H1 (cell line): ENCODE measurements around the gene ZNF358. TPM values are rescaled to one million over a fixed set of nuclear protein-coding genes. Genes with fewer than 3 reads are reported as not detected.
A peak's percentile ranks its signal among the peaks of the same experiment; 100 is the strongest.

Experiments
- ATF3 ChIP-seq: IDR thresholded peaks from 2 replicates; pipeline ENCODE4 v1.6.1; 2011; ENCODE audit warnings: low read depth, mild to moderate bottlenecking, low read length; ENCODE audit not compliant: insufficient read depth
- CHD2 ChIP-seq: IDR thresholded peaks from 2 replicates; pipeline ENCODE4 v1.6.1; 2012; ENCODE audit warnings: low read length, improper control_type of control experiment
- CREB1 ChIP-seq: IDR thresholded peaks from 2 replicates; pipeline ENCODE4 v1.6.1; 2012; ENCODE audit warnings: inconsistent platforms
- CTCF ChIP-seq, 3 experiments: IDR thresholded peaks; 1 replicate in 2 of 3; 2 replicates in 1 of 3; pipeline versions ENCODE4 v1.5.1 to v1.6.1; 2011; ENCODE audit warnings: low read length in 3 of 3, mild to moderate bottlenecking in 3 of 3, inconsistent platforms in 2 of 3, low read depth in 1 of 3, moderate library complexity in 1 of 3; ENCODE audit not compliant: insufficient read depth in 1 of 3; ENCODE audit errors: control extremely low read depth in 1 of 3
- E2F6 ChIP-seq: IDR thresholded peaks from 2 replicates; pipeline ENCODE4 v1.6.1; 2012; ENCODE audit warnings: inconsistent platforms
- EP300 ChIP-seq, 2 experiments: IDR thresholded peaks; 1 replicate in 1 of 2; 2 replicates in 1 of 2; pipeline ENCODE4 v1.6.1; 2011 to 2012; ENCODE audit warnings: low read depth in 2 of 2, low read length in 2 of 2, mild to moderate bottlenecking in 2 of 2, borderline replicate concordance in 1 of 2, inconsistent platforms in 1 of 2, moderate library complexity in 1 of 2
- EZH2 ChIP-seq: fragments of 200-600 bp; sonication (generic); IDR thresholded peaks from 2 replicates; pipeline ENCODE4 v1.7.1; 2012; ENCODE audit warnings: low read depth, mild to moderate bottlenecking, moderate library complexity, low read length, inconsistent platforms; ENCODE audit not compliant: severe bottlenecking
- KDM4A ChIP-seq: IDR thresholded peaks from one replicate; pipeline ENCODE4 v1.7.1; 2012; ENCODE audit warnings: low read depth, mild to moderate bottlenecking, moderate library complexity, low read length, inconsistent platforms; ENCODE audit not compliant: severe bottlenecking
- MAFK ChIP-seq: IDR thresholded peaks from 2 replicates; pipeline ENCODE4 v1.6.1; 2012; ENCODE audit warnings: low read depth, mild to moderate bottlenecking, improper control_type of control experiment, low read length
- NRF1 ChIP-seq: IDR thresholded peaks from 2 replicates; pipeline ENCODE4 v1.6.1; 2011; ENCODE audit warnings: mild to moderate bottlenecking, low read depth, low read length, improper control_type of control experiment
- PHF8 ChIP-seq: fragments of 200-600 bp; sonication (generic); conservative IDR thresholded peaks from 2 replicates; pipeline ENCODE4 v1.7.1; 2012; ENCODE audit warnings: low read depth, mild to moderate bottlenecking, inconsistent platforms, low read length, moderate library complexity
- POLR2A ChIP-seq, 2 experiments: IDR thresholded peaks; 1 replicate in 1 of 2; 2 replicates in 1 of 2; pipeline ENCODE4 v1.6.1; 2011; ENCODE audit warnings: low read depth in 2 of 2, low read length in 2 of 2, mild to moderate bottlenecking in 2 of 2; ENCODE audit errors: control extremely low read depth in 1 of 2
- RAD21 ChIP-seq, 2 experiments: IDR thresholded peaks in 1 of 2; conservative IDR thresholded peaks in 1 of 2; 2 replicates each; pipeline ENCODE4 v1.6.1; 2011; ENCODE audit warnings: low read depth in 2 of 2, low read length in 2 of 2, improper control_type of control experiment in 1 of 2, inconsistent platforms in 1 of 2, mild to moderate bottlenecking in 1 of 2, moderate library complexity in 1 of 2
- SAP30 ChIP-seq: fragments of 300-600 bp; sonication (generic); IDR thresholded peaks from 2 replicates; pipeline ENCODE4 v1.7.1; 2012; ENCODE audit warnings: low read length, moderate library complexity, mild to moderate bottlenecking, inconsistent platforms; ENCODE audit not compliant: insufficient read depth, insufficient replicate concordance
- SIRT6 ChIP-seq: IDR thresholded peaks from one replicate; pipeline ENCODE4 v1.7.1; 2012; ENCODE audit warnings: low read length, inconsistent platforms
- SP1 ChIP-seq: IDR thresholded peaks from 2 replicates; pipeline ENCODE4 v1.6.1; 2011; ENCODE audit warnings: low read depth, low read length
- SP2 ChIP-seq: IDR thresholded peaks from 2 replicates; pipeline ENCODE4 v1.6.1; 2012; ENCODE audit warnings: mild to moderate bottlenecking, low read length, inconsistent platforms
- SUZ12 ChIP-seq: fragments of 200-600 bp; sonication (generic); IDR thresholded peaks from 2 replicates; pipeline ENCODE4 v1.6.1; 2012; ENCODE audit warnings: mild to moderate bottlenecking, inconsistent platforms, low read length, moderate library complexity, mixed read lengths
- TAF1 ChIP-seq: IDR thresholded peaks from 2 replicates; pipeline ENCODE4 v1.6.1; 2011; ENCODE audit warnings: mild to moderate bottlenecking, low read depth, low read length
- TBP ChIP-seq: IDR thresholded peaks from 2 replicates; pipeline ENCODE4 v1.6.1; 2011; ENCODE audit warnings: low read depth, low read length, improper control_type of control experiment
- ZNF274 ChIP-seq: IDR thresholded peaks from 2 replicates; pipeline ENCODE4 v1.7.0; 2012; ENCODE audit warnings: low read length, borderline replicate concordance; ENCODE audit errors: extremely low read depth
- polyA plus RNA-seq, 7 experiments: library from polyadenylated mRNA; depleted of rRNA in 3 of 7; stranded (reverse) in 5 of 7; unstranded in 2 of 7; fragments of >200 nt in 5 of 7; fragments of 200-250 nt in 2 of 7; gene quantifications; 1 replicate in 5 of 7; 2 replicates in 1 of 7; 4 replicates in 1 of 7; pipeline versions ENCODE4 v1.2.1 to v1.2.3, GENCODE V29; 2011 to 2013; ENCODE audit warnings: missing spikeins in 2 of 7, mixed read lengths in 2 of 7
- total RNA-seq: library from RNA; stranded (reverse); fragmentation: NEBNext Ultra II Directional; extraction: Animal tissue kit (Norgen Biotek cat#: 25700); gene quantifications from 2 replicates; pipeline ENCODE4 v1.2.1, GENCODE V29; 2021

The ZNF358 gene
- total and polyA plus RNA-seq, 2 of the 8 experiments (the other 6 are each of a cell fraction or from before 2014, with no cell fraction given) = 40.0 to 60.3 TPM

GRCh38 chr19:7500811-7501450 lies 15.0 kb upstream of the ZNF358 start (continued):
- TF ChIP-seq ATF3 (no peak), CHD2 (no peak), SP1 (no peak), TAF1 (0 out of 2 replicates have a peak, but pooled peaks have one; percentile 23), CREB1 (no peak), CTCF (IDR thresholded peaks at IDR 0.05; ENCODE audit: control extremely low read depth in 1 of 3, insufficient read depth in 1 of 3, low read depth in 1 of 3, low read length in 3 of 3) (peak in 2 of 3 experiments; percentile 11 to 17; a peak in 2 of 4 replicates), POLR2A (IDR thresholded peaks at IDR 0.05; ENCODE audit: control extremely low read depth in 1 of 2, low read depth in 2 of 2, low read length in 2 of 2) (peak in 1 of 2 experiments; percentile 76; a peak in 2 of 3 replicates), ZNF274 (no peak), E2F6 (peak; percentile 99), EZH2 (no peak), RAD21 (IDR thresholded peaks at IDR 0.05 in 1 of 2, conservative IDR thresholded peaks at IDR 0.05 in 1 of 2; ENCODE audit: low read depth in 2 of 2, low read length in 2 of 2) (peak in 1 of 2 experiments; percentile 13; a peak in 1 of 4 replicates), EP300 (IDR thresholded peaks at IDR 0.05; ENCODE audit: borderline replicate concordance in 1 of 2, low read depth in 2 of 2, low read length in 2 of 2) (no peak), MAFK (no peak), SUZ12 (no peak), SIRT6 (no peak), NRF1 (peak; percentile 39), TBP (no peak; the same call in 1 of the 2 replicates), SP2 (no peak), SAP30 (no peak), PHF8 (peak; percentile 67; the same call in 1 of the 2 replicates), KDM4A (peak; percentile 98)
